Measurements from ENCODE around the gene PABPN1L. TPM values are rescaled to one million over a fixed set of nuclear protein-coding genes. Genes with fewer than 3 reads are reported as not detected.

The PABPN1L gene
- total and polyA plus RNA-seq, 2 donors (not counting 1 experiment from before 2014, with no cell fraction given): 0.21 to 0.84 TPM

GRCh38 chr16:88904676-88905365 lies 38.4 kb upstream of the PABPN1L start:
- intact Hi-C loops (cut with micrococcal nuclease): no loop called here
- TF ChIP-seq EZH2 (IDR thresholded peaks at IDR 0.05; ENCODE audit: borderline replicate concordance, insufficient read depth, low read depth, low read length, poor library complexity, severe bottlenecking) (no peak), CTCF (IDR thresholded peaks at IDR 0.05) (no peak)
- H2AFZ ChIP-seq (ENCODE audit: insufficient read depth, low read depth, low read length, poor library complexity, severe bottlenecking): no peak overlapping the region
- H3K4me3 ChIP-seq (ENCODE audit: control extremely low read depth in 1 of 5, extremely low read depth in 1 of 5, insufficient read depth in 1 of 5, low read depth in 2 of 5, low read length in 4 of 5): no peak overlapping the region
- 89% methylated on average over 12 of the region's 21 CpGs for WGBS (ENCODE audit: insufficient coverage)
- ChIA-PET POLR2A (interaction anchor here (0.7 kb wide), 1 partner anchor 10 kb away, joined by 3 read pairs; no protein-coding TSS in a partner anchor), CTCF (interaction anchor here (0.9 kb wide), 1 partner anchor 12 kb away, joined by 4 read pairs; no protein-coding TSS in a partner anchor)
- no peak overlapping the region for H3K27ac ChIP-seq (ENCODE audit: low read length in 2 of 2)
- no peak overlapping the region for H3K4me3 Mint-ChIP-seq
- no peaks in the 10 kb centered on the region for H3K9me3 Mint-ChIP-seq (ENCODE audit: insufficient read depth)
- no peak overlapping the region for H3K4me2 ChIP-seq (replicated peaks; ENCODE audit: low read depth, low read length, poor library complexity, severe bottlenecking)
- peaks cover 99% of the 10 kb centered on the region for H4K20me1 ChIP-seq (ENCODE audit: control insufficient read depth, insufficient read depth, low read length, poor library complexity, severe bottlenecking)
- H3K27ac Mint-ChIP-seq: peak overlapping the region; percentile 63
- H3K79me2 ChIP-seq (ENCODE audit: control insufficient read depth, insufficient read depth, low read length): peaks cover 89% of the 10 kb centered on the region
- H3K4me1 ChIP-seq (ENCODE audit: control insufficient read depth in 2 of 2, insufficient read depth in 2 of 2, low read length in 2 of 2): peaks cover 0 to 13% of the 10 kb centered on the region in 2 donors
- H3K9ac ChIP-seq (ENCODE audit: low read length): no peak overlapping the region
- DNase-seq: no peak
- no peak for ATAC-seq (ENCODE audit: low read depth)
- no peaks in the 10 kb centered on the region for H3K27me3 Mint-ChIP-seq
- no peaks in the 10 kb centered on the region for H3K9me3 ChIP-seq (ENCODE audit: control extremely low read depth in 1 of 3, control insufficient read depth in 2 of 3, insufficient read depth in 1 of 3, low read length in 2 of 3)
- H3K27me3 ChIP-seq (replicated peaks in 1 of 4; ENCODE audit: control extremely low read depth in 1 of 4, control insufficient read depth in 3 of 4, insufficient read depth in 4 of 4, low read length in 3 of 4): no peaks in the 10 kb centered on the region
- peaks cover 16% of the 10 kb centered on the region for H3K4me1 Mint-ChIP-seq
- H3K36me3 ChIP-seq (replicated peaks in 1 of 2; ENCODE audit: control extremely low read depth in 1 of 2, control insufficient read depth in 1 of 2, extremely low read depth in 1 of 2, insufficient read depth in 2 of 2, low read length in 1 of 2): peaks cover 0 to 30% of the 10 kb centered on the region in 2 experiments

- no peak overlapping the region for H3K27ac Mint-ChIP-seq
- Histone ChIP-seq H4K20me1 (ENCODE audit: control insufficient read depth, insufficient read depth, low read length, poor library complexity, severe bottlenecking) (peaks cover 99% of the 10 kb centered on the region), H3K27me3 (replicated peaks in 1 of 4; ENCODE audit: control extremely low read depth in 1 of 4, control insufficient read depth in 3 of 4, insufficient read depth in 4 of 4, low read length in 3 of 4) (no peaks in the 10 kb centered on the region), H3K4me3 (ENCODE audit: control extremely low read depth in 1 of 5, extremely low read depth in 1 of 5, insufficient read depth in 1 of 5, low read depth in 2 of 5, low read length in 4 of 5) (no peak overlapping the region), H3K27ac (ENCODE audit: low read length in 2 of 2) (no peak overlapping the region), H3K4me1 (ENCODE audit: control insufficient read depth in 2 of 2, insufficient read depth in 2 of 2, low read length in 2 of 2) (peaks cover 0 to 13% of the 10 kb centered on the region in 2 donors), H3K79me2 (ENCODE audit: control insufficient read depth, insufficient read depth, low read length) (peaks cover 84% of the 10 kb centered on the region), H3K9ac (ENCODE audit: low read length) (no peak overlapping the region), H3K36me3 (replicated peaks in 1 of 2; ENCODE audit: control extremely low read depth in 1 of 2, control insufficient read depth in 1 of 2, extremely low read depth in 1 of 2, insufficient read depth in 2 of 2, low read length in 1 of 2) (peaks cover 0 to 38% of the 10 kb centered on the region in 2 experiments), H3K4me2 (replicated peaks; ENCODE audit: low read depth, low read length, poor library complexity, severe bottlenecking) (no peak overlapping the region), H2AFZ (ENCODE audit: insufficient read depth, low read depth, low read length, poor library complexity, severe bottlenecking) (no peak overlapping the region), H3K9me3 (ENCODE audit: control extremely low read depth in 1 of 3, control insufficient read depth in 2 of 3, insufficient read depth in 1 of 3, low read length in 2 of 3) (no peaks in the 10 kb centered on the region)
- DNase-seq (no peak), ATAC-seq (ENCODE audit: low read depth) (no peak)
- H3K27me3 Mint-ChIP-seq: no peaks in the 10 kb centered on the region
- no peak for TF ChIP-seq CTCF (IDR thresholded peaks at IDR 0.05)
- TF ChIP-seq EZH2 (IDR thresholded peaks at IDR 0.05; ENCODE audit: borderline replicate concordance, insufficient read depth, low read depth, low read length, poor library complexity, severe bottlenecking): no peak
- ChIA-PET POLR2A (no interaction called here), CTCF (no interaction called here)
- H3K9me3 Mint-ChIP-seq (ENCODE audit: insufficient read depth): no peaks in the 10 kb centered on the region
- H3K4me3 Mint-ChIP-seq: no peak overlapping the region
- intact Hi-C loops (cut with micrococcal nuclease): no loop called here
- 90% methylated on average over 11 of the region's 14 CpGs for WGBS (ENCODE audit: insufficient coverage)
- peaks cover 14% of the 10 kb centered on the region for H3K4me1 Mint-ChIP-seq
Observed at GRCh38 chr16:88903267-88903666, 36.8 kb upstream of the PABPN1L start.
